Caco-2 (cell line): Measurements from ENCODE around the gene REL. TPM values are rescaled to one million over a fixed set of nuclear protein-coding genes. Genes with fewer than 3 reads are reported as not detected.

Experiments
- BruUV-seq: library from RNA; stranded (reverse); fragments of 400-500 nt; replicated peaks from 2 replicates; lab custom pipeline; 2021; lab: Mats Ljungman, UMichigan
- CTCF ChIA-PET: fragments of 300-600 bp; sonication (Branson Sonifier 250); formaldehyde crosslinking; loops from one replicate; lab custom pipeline; 2022; ENCODE audit warnings: antibody characterized with exemption; lab: Charles Lee
- POLR2A ChIA-PET: fragments of 300-600 bp; sonication (Branson Sonifier 250); formaldehyde crosslinking; loops from one replicate; lab custom pipeline; 2022; ENCODE audit warnings: antibody characterized with exemption; lab: Charles Lee
- DNase-seq, 2 experiments: peaks; one replicate each; pipeline versions ENCODE4 v3.0.0 to v3.0.0-alpha.2; 2020 to 2022
- H3K27me3 ChIP-seq: replicated peaks from 2 replicates; pipeline ENCODE4 v1.6.0; 2011; ENCODE audit warnings: low read length; ENCODE audit not compliant: control insufficient read depth, insufficient read depth
- H3K36me3 ChIP-seq: 2 replicates; pipeline ENCODE4 v1.5.1; 2011; ENCODE audit warnings: low read length; ENCODE audit not compliant: control insufficient read depth, insufficient read depth
- H3K4me1 ChIP-seq: fragments of 250-450 bp; sonication (Bioruptor Pico); 2 replicates; pipeline ENCODE4 v1.5.1; 2020; ENCODE audit warnings: mild to moderate bottlenecking
- H3K4me3 ChIP-seq: 2 replicates; pipeline ENCODE4 v1.5.1; 2011; ENCODE audit warnings: low read depth, mild to moderate bottlenecking, control low read depth, low read length
- H3K9me3 ChIP-seq: fragments of 250-450 bp; sonication (Bioruptor Pico); 2 replicates; pipeline ENCODE4 v1.5.1; 2020; ENCODE audit warnings: mild to moderate bottlenecking, moderate library complexity
- H3K27ac Mint-ChIP-seq: one replicate; pipeline ENCODE4 v1.8.0; 2022; ENCODE audit warnings: mixed read lengths; ENCODE audit not compliant: unreplicated experiment
- H3K27me3 Mint-ChIP-seq: one replicate; pipeline ENCODE4 v1.8.0; 2022; ENCODE audit warnings: mixed read lengths; ENCODE audit not compliant: insufficient read depth, unreplicated experiment
- H3K36me3 Mint-ChIP-seq: one replicate; pipeline ENCODE4 v1.8.0; 2022; ENCODE audit warnings: mild to moderate bottlenecking, mixed read lengths; ENCODE audit not compliant: insufficient read depth, unreplicated experiment
- H3K4me1 Mint-ChIP-seq: one replicate; pipeline ENCODE4 v1.8.0; 2022; ENCODE audit warnings: low read depth, mixed read lengths; ENCODE audit not compliant: unreplicated experiment
- H3K4me3 Mint-ChIP-seq: one replicate; pipeline ENCODE4 v1.8.0; 2022; ENCODE audit warnings: mild to moderate bottlenecking, moderate library complexity, mixed read lengths; ENCODE audit not compliant: unreplicated experiment
- H3K9me3 Mint-ChIP-seq: one replicate; pipeline ENCODE4 v1.8.0; 2022; ENCODE audit warnings: mixed read lengths; ENCODE audit not compliant: unreplicated experiment
- CTCF ChIP-seq, 2 experiments: fragments of 200-600 bp in 1 of 2; IDR thresholded peaks; 1 replicate in 1 of 2; 2 replicates in 1 of 2; pipeline versions ENCODE4 v1.5.1 to v1.8.0; 2011 to 2022; ENCODE audit warnings: antibody characterized with exemption in 1 of 2, control low read depth in 1 of 2, inconsistent platforms in 1 of 2, low read depth in 1 of 2, low read length in 1 of 2, mild to moderate bottlenecking in 1 of 2, moderate library complexity in 1 of 2; ENCODE audit not compliant: insufficient read depth in 1 of 2, severe bottlenecking in 1 of 2, unreplicated experiment in 1 of 2
- intact Hi-C: fragments of 100-400 bp; cut with micrococcal nuclease; formaldehyde crosslinking; loops from one replicate; pipeline ENCODE4 v1.10.0; 2022; ENCODE audit not compliant: unreplicated experiment
- total RNA-seq: library from RNA; stranded (reverse); gene quantifications from 2 replicates; pipeline ENCODE4 v1.2.3, GENCODE V29; 2022

The REL gene
- total RNA-seq, 1 experiment from 2014 or later = 12.2 TPM

- no peaks in the 10 kb centered on the region for H3K36me3 ChIP-seq
- BruUV-seq = no TSS peak
- TF ChIP-seq CTCF (IDR thresholded peaks at IDR 0.05; ENCODE audit: insufficient read depth in 1 of 2, low read depth in 1 of 2, low read length in 1 of 2, severe bottlenecking in 1 of 2, unreplicated experiment in 1 of 2) = no peak
- no peaks in the 10 kb centered on the region for H3K4me1 Mint-ChIP-seq
- H3K4me3 ChIP-seq = no peak overlapping the region
- H3K27ac Mint-ChIP-seq = no peak overlapping the region
- no peaks in the 10 kb centered on the region for H3K9me3 Mint-ChIP-seq
- no peaks in the 10 kb centered on the region for H3K27me3 ChIP-seq
- no peak for DNase-seq
- no peak overlapping the region for H3K4me3 Mint-ChIP-seq
- POLR2A ChIA-PET = no interaction called here
- H3K27me3 Mint-ChIP-seq = peaks cover 16% of the 10 kb centered on the region
- intact Hi-C loops = no loop called here
- CTCF ChIA-PET = no interaction called here
- H3K4me1 ChIP-seq = no peaks in the 10 kb centered on the region
- no peaks in the 10 kb centered on the region for H3K36me3 Mint-ChIP-seq
- no peaks in the 10 kb centered on the region for H3K9me3 ChIP-seq
These were observed 48.8 kb upstream of the REL start for GRCh38 chr2:60832621-60833020.

GRCh38 chr2:60834270-60834717 is 47.1 kb upstream of the REL start:
- DNase-seq = no peak
- no peaks in the 10 kb centered on the region for H3K36me3 ChIP-seq
- H3K27me3 Mint-ChIP-seq = peaks cover 16% of the 10 kb centered on the region
- no peaks in the 10 kb centered on the region for H3K9me3 Mint-ChIP-seq
- no peak for TF ChIP-seq CTCF (IDR thresholded peaks at IDR 0.05; ENCODE audit: insufficient read depth in 1 of 2, low read depth in 1 of 2, low read length in 1 of 2, severe bottlenecking in 1 of 2, unreplicated experiment in 1 of 2)
- POLR2A ChIA-PET = no interaction called here
- H3K4me3 ChIP-seq = no peak overlapping the region
- H3K27me3 ChIP-seq = no peaks in the 10 kb centered on the region
- no peaks in the 10 kb centered on the region for H3K9me3 ChIP-seq
- no peaks in the 10 kb centered on the region for H3K36me3 Mint-ChIP-seq
- no peak overlapping the region for H3K4me3 Mint-ChIP-seq
- H3K4me1 Mint-ChIP-seq = no peaks in the 10 kb centered on the region
- no peaks in the 10 kb centered on the region for H3K4me1 ChIP-seq
- BruUV-seq = no TSS peak
- CTCF ChIA-PET = no interaction called here
- intact Hi-C loops = no loop called here
- no peak overlapping the region for H3K27ac Mint-ChIP-seq

GRCh38 chr2:60836491-60836890 is 44.9 kb upstream of the REL start:
- TF ChIP-seq CTCF (IDR thresholded peaks at IDR 0.05; ENCODE audit: insufficient read depth in 1 of 2, low read depth in 1 of 2, low read length in 1 of 2, severe bottlenecking in 1 of 2, unreplicated experiment in 1 of 2) = no peak
- Mint-ChIP-seq H3K36me3 (no peaks in the 10 kb centered on the region), H3K27ac (no peak overlapping the region), H3K9me3 (no peaks in the 10 kb centered on the region), H3K27me3 (peaks cover 9% of the 10 kb centered on the region), H3K4me1 (no peaks in the 10 kb centered on the region), H3K4me3 (no peak overlapping the region)
- no peak for DNase-seq
- CTCF ChIA-PET = no interaction called here
- Histone ChIP-seq H3K4me3 (no peak overlapping the region), H3K9me3 (no peaks in the 10 kb centered on the region), H3K4me1 (no peaks in the 10 kb centered on the region), H3K27me3 (no peaks in the 10 kb centered on the region), H3K36me3 (no peaks in the 10 kb centered on the region)
- POLR2A ChIA-PET = no interaction called here
- no TSS peak for BruUV-seq
- intact Hi-C loops = no loop called here
